Testis (tissue), 3 donors: ENCODE measurements around the gene CTU1. TPM values are rescaled to one million over a fixed set of nuclear protein-coding genes. Genes with fewer than 3 reads are reported as not detected.
A peak's percentile ranks its signal among the peaks of the same experiment; 100 is the strongest.

Source experiments
- DNase-seq: peaks from one replicate; pipeline ENCODE4 v3.0.0-alpha.2; 2019
- H3K27ac ChIP-seq, 2 donors: fragments of 200-600 bp; sonication (generic); one replicate each; pipeline ENCODE4 v1.5.1; 2019
- H3K27me3 ChIP-seq: fragments of 200-600 bp; sonication (generic); one replicate; pipeline ENCODE4 v1.5.1; 2019
- H3K36me3 ChIP-seq: fragments of 200-600 bp; sonication (generic); one replicate; pipeline ENCODE4 v1.5.1; 2017; ENCODE audit warnings: low read depth; ENCODE audit errors: missing control alignments
- H3K4me1 ChIP-seq: fragments of 200-600 bp; sonication (generic); one replicate; pipeline ENCODE4 v1.5.1; 2019
- H3K4me3 ChIP-seq, 2 donors: fragments of 200-600 bp; sonication (generic); one replicate each; pipeline ENCODE4 v1.5.1; 2017 to 2019
- H3K9me3 ChIP-seq: fragments of 200-600 bp; sonication (generic); one replicate; pipeline ENCODE4 v1.5.1; 2017
- POLR2A ChIP-seq: fragments of 450-650 bp; IDR thresholded peaks from one replicate; pipeline ENCODE4 v1.6.1; 2017; ENCODE audit warnings: antibody characterized with exemption, mild to moderate bottlenecking, moderate library complexity
- WGBS, 2 donors: methylation state at CpG; one replicate each; pipeline ENCODE4 v1.1.5; 2018; 5-methylcytosine and 5-hydroxymethylcytosine counted together
- intact Hi-C: fragments of 100-400 bp; cut with DNase I; formaldehyde crosslinking; loops from one replicate; pipeline ENCODE4 v1.15.1; 2023; ENCODE audit warnings: low total_unique reads
- polyA plus RNA-seq: library from polyadenylated mRNA; stranded (reverse); fragments of 350-450 nt; fragmentation: Illumina TruSeq; extraction: RNeasy Lipid Tissue Mini Kit (QIAGEN cat#74804); gene quantifications from one replicate; pipeline ENCODE4 v1.2.3, GENCODE V29; 2014; ENCODE audit warnings: low read depth, low replicate concordance; ENCODE audit not compliant: insufficient read depth
- total RNA-seq, 2 donors: library from RNA; depleted of rRNA; stranded (reverse); fragments of >200 nt; gene quantifications; one replicate each; pipeline ENCODE4 v1.2.3, GENCODE V29; 2016
- TF ChIP-seq, protein P1 (sequence below), 3 experiments: fragments of 450-650 bp in 2 of 3; fragments of 200-600 bp in 1 of 3; sonication (generic) in 1 of 3; IDR thresholded peaks; one replicate each; pipeline ENCODE4 v1.5.1; 2016 to 2019; ENCODE audit warnings: antibody characterized with exemption in 3 of 3, mild to moderate bottlenecking in 2 of 3, moderate library complexity in 1 of 3

CTU1 gene
- total and polyA plus RNA-seq, 3 donors from 2014 or later = 2.0 to 23.5 (median 17.6) TPM

DNA sequence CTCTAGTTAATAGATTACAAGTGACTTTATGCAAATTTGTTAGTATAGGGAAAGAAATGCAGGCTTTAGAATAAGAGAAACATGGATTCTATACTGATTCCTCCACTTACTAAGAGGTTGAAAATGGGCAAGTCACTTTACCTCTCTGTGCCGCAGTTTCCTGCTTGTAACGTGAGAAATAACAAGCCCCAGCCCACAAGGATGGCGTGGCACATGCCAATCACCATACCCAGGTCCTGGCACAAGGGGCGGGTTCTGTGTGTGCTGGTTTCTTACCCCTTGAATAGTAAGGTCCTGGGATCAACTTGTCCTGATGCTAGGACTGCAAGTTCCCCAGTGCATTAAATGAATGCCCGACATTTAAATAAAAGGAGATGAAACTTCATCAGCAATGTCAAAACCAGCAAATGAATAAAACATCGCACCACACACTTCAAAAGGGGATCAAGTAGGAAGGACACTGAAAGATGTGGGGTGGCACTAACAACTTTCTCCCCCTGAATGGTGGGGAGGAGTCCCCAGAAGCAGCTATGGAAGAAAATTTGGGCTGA, 8.6 kb upstream of the CTU1 start:
- no peak for TF ChIP-seq POLR2A
- TF ChIP-seq, protein P1, sequence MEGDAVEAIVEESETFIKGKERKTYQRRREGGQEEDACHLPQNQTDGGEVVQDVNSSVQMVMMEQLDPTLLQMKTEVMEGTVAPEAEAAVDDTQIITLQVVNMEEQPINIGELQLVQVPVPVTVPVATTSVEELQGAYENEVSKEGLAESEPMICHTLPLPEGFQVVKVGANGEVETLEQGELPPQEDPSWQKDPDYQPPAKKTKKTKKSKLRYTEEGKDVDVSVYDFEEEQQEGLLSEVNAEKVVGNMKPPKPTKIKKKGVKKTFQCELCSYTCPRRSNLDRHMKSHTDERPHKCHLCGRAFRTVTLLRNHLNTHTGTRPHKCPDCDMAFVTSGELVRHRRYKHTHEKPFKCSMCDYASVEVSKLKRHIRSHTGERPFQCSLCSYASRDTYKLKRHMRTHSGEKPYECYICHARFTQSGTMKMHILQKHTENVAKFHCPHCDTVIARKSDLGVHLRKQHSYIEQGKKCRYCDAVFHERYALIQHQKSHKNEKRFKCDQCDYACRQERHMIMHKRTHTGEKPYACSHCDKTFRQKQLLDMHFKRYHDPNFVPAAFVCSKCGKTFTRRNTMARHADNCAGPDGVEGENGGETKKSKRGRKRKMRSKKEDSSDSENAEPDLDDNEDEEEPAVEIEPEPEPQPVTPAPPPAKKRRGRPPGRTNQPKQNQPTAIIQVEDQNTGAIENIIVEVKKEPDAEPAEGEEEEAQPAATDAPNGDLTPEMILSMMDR (IDR thresholded peaks at IDR 0.05) = no peak
- no peaks in the 10 kb centered on the region for H3K27me3 ChIP-seq
- H3K9me3 ChIP-seq = no peaks in the 10 kb centered on the region
- no peaks in the 10 kb centered on the region for H3K36me3 ChIP-seq
- WGBS, 2 donors = 87 to 91% methylated on average over 6 of the region's 6 CpGs
- intact Hi-C loops = no loop called here
- no peak for DNase-seq
- H3K27ac ChIP-seq = no peak overlapping the region
- no peaks in the 10 kb centered on the region for H3K4me1 ChIP-seq
- no peak overlapping the region for H3K4me3 ChIP-seq

DNA sequence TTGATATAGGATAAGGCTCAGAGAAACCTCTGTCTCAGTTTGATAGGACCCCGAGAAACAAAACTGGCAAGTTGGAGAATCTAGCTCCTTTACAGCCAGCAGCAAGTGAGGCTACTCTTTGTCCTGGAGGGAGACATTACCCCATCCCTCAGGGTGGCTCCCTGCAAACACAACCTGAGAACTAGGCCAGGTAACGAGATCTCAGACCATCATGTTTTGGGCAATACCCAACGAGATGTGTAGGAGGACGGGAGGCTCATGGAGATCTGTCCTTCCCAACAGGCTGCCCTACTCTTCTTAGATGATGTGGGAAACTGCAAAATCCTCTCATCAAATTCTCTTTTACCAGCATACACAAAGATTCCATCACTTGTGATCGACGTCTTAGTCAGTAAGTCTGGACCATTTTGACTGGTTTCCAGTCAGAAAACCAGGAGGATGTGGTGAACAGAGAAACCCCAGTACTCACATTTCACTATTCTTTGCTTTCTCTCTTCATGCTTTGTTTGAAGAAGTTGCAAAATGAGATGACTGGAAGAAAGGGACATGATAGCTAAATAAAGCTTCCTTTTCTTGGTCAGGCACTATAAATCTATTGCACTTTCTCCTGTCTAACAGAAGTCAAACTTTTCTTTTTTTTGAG, 6.0 kb upstream of the CTU1 start:
- Histone ChIP-seq H3K27ac (no peak overlapping the region), H3K4me3 (no peak overlapping the region), H3K36me3 (no peaks in the 10 kb centered on the region), H3K4me1 (no peaks in the 10 kb centered on the region), H3K9me3 (no peaks in the 10 kb centered on the region), H3K27me3 (no peaks in the 10 kb centered on the region)
- intact Hi-C loops = no loop called here
- TF ChIP-seq POLR2A = no peak
- TF ChIP-seq, protein P1 (IDR thresholded peaks at IDR 0.05) = no peak
- WGBS, 2 donors = 88 to 90% methylated on average over 6 of the region's 6 CpGs
- DNase-seq = no peak

DNA sequence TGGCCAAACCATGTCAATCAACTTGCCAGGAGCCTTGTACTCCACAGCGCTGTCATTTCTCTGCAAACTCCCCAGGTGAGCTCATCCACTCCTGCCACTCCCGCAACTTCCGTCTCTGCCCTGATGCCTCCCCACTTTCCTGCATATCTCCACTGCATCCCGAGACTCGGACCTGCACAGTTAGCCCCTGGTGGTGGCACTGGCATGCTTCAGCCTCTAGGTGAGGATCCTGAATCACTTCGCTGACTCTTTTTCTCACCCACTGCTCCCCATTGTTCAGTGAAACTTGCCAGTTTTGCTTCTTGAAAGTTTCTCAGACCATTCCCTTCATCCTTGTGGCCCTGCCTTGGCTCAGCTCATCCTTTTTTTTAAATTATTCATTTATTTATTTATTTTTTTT, 3.4 kb upstream of the CTU1 start:
- WGBS, 2 donors = 70 to 81% methylated on average over 6 of the region's 6 CpGs

DNA sequence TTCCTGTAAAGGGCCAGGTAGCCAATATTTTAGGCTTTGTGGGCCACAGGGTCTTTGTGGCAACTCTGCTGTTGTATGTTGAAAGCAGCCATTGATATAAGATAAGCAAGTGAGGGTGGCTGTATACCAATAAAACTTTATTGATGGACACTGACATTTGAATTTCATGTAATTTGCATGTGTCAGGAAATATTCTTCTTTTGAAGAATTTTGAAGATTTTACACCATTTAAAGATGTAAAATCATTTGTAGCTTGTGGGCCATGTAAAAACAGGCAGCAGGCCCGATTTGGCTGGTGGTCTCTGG, 2.4 kb upstream of the CTU1 start:
- Histone ChIP-seq H3K27me3 (no peaks in the 10 kb centered on the region), H3K4me3 (no peak overlapping the region), H3K36me3 (no peaks in the 10 kb centered on the region), H3K27ac (no peak overlapping the region), H3K9me3 (no peaks in the 10 kb centered on the region), H3K4me1 (peaks cover 13% of the 10 kb centered on the region)
- TF ChIP-seq, protein P1 (IDR thresholded peaks at IDR 0.05) = no peak
- DNase-seq = no peak
- WGBS, 2 donors = 65 to 85% methylated on average over 1 of the region's 1 CpG
- intact Hi-C loops = no loop called here

More for the DNA sequence above, 3.4 kb upstream of the CTU1 start:
- Histone ChIP-seq H3K9me3 (no peaks in the 10 kb centered on the region), H3K36me3 (no peaks in the 10 kb centered on the region), H3K27me3 (no peaks in the 10 kb centered on the region), H3K27ac (no peak overlapping the region), H3K4me3 (no peak overlapping the region), H3K4me1 (peaks cover 13% of the 10 kb centered on the region)
- DNase-seq = no peak
- TF ChIP-seq, protein P1 (IDR thresholded peaks at IDR 0.05) = peak in 2 of 3 experiments; percentile 15 to 20
- TF ChIP-seq POLR2A = no peak
- intact Hi-C loops = no loop called here

DNA sequence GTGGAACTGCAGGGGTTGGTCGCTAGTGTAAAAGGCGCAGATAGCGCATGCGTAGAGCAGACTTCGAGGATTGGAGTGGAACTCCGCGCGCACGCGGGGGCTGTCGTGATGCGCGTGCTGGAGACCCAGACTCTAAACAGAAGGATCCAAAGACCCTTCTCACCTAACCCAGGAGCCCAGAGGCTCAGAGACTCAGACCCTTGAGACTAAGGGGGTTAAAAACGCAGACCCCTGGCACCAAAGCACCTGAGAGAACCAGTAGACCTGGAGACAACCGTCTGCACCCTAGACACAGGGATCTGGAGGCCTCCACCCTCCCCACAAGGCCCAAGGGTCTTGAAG, 567 bp upstream of the CTU1 start:
- H3K27ac ChIP-seq = peak overlapping the region; percentile 20 to 59
- peaks cover 13% of the 10 kb centered on the region for H3K4me1 ChIP-seq
- no peaks in the 10 kb centered on the region for H3K27me3 ChIP-seq
- peak overlapping the region; percentile 59 to 86 for H3K4me3 ChIP-seq
- DNase-seq = no peak
- H3K36me3 ChIP-seq = no peaks in the 10 kb centered on the region
- 0% methylated on average over 4 to 15 of the region's 15 CpGs for WGBS, 2 donors
- intact Hi-C loops = no loop called here
- no peaks in the 10 kb centered on the region for H3K9me3 ChIP-seq
- TF ChIP-seq, protein P1 (IDR thresholded peaks at IDR 0.05) = no peak
- TF ChIP-seq POLR2A = no peak
